Parathyroid adenoma (tissue), 2 donors: Measurements from ENCODE around the gene ITFG1.

Experiments used
- H2AFZ ChIP-seq: fragments of 300-600 bp; sonication (generic); one replicate; pipeline ENCODE4 v1.7.0; 2017; ENCODE audit warnings: antibody characterized with exemption, mild to moderate bottlenecking
- H3K27ac ChIP-seq: fragments of 300-600 bp; sonication (generic); one replicate; pipeline ENCODE4 v1.7.0; 2017
- H3K27me3 ChIP-seq: fragments of 300-600 bp; sonication (generic); one replicate; pipeline ENCODE4 v1.7.0; 2017; ENCODE audit warnings: low read length; ENCODE audit not compliant: control insufficient read depth, insufficient read depth
- H3K36me3 ChIP-seq: fragments of 300-600 bp; sonication (generic); one replicate; pipeline ENCODE4 v1.7.0; 2017; ENCODE audit warnings: low read length; ENCODE audit not compliant: control insufficient read depth, insufficient read depth
- H3K4me1 ChIP-seq: fragments of 300-600 bp; sonication (generic); one replicate; pipeline ENCODE4 v1.7.0; 2017; ENCODE audit warnings: control low read depth
- H3K4me2 ChIP-seq: fragments of 300-600 bp; sonication (generic); one replicate; pipeline ENCODE4 v1.7.0; 2017; ENCODE audit warnings: low read length
- H3K4me3 ChIP-seq: fragments of 300-600 bp; sonication (generic); one replicate; pipeline ENCODE4 v1.7.0; 2017; ENCODE audit warnings: low read depth, low read length
- H3K79me2 ChIP-seq: fragments of 300-600 bp; sonication (generic); one replicate; pipeline ENCODE4 v1.7.0; 2017; ENCODE audit warnings: control low read depth
- H3K9ac ChIP-seq: fragments of 300-600 bp; sonication (generic); one replicate; pipeline ENCODE4 v1.7.0; 2017; ENCODE audit warnings: mild to moderate bottlenecking
- H3K9me3 ChIP-seq: fragments of 300-600 bp; sonication (generic); one replicate; pipeline ENCODE4 v1.7.0; 2017; ENCODE audit warnings: low read length; ENCODE audit not compliant: control insufficient read depth
- CTCF ChIP-seq: fragments of 300-600 bp; sonication (generic); IDR thresholded peaks from one replicate; pipeline ENCODE4 v1.7.0; 2017; ENCODE audit warnings: antibody characterized with exemption, mild to moderate bottlenecking
- donor health status: primary hyperparathyroidism.

Gene ITFG1

GRCh38 chr16:47492428-47493377 lies 31.8 kb upstream of the ITFG1 start:
- H3K79me2 ChIP-seq: peaks cover 20% of the 10 kb centered on the region
- no peak overlapping the region for H2AFZ ChIP-seq
- no peaks in the 10 kb centered on the region for H3K27me3 ChIP-seq
- H3K9ac ChIP-seq: no peak overlapping the region
- no peak for TF ChIP-seq CTCF
- no peak overlapping the region for H3K4me3 ChIP-seq
- no peaks in the 10 kb centered on the region for H3K9me3 ChIP-seq
- no peaks in the 10 kb centered on the region for H3K4me1 ChIP-seq
- no peak overlapping the region for H3K4me2 ChIP-seq
- H3K27ac ChIP-seq: peak overlapping the region; percentile 20
- no peaks in the 10 kb centered on the region for H3K36me3 ChIP-seq

- Histone ChIP-seq H3K4me3 (no peak overlapping the region), H3K9me3 (no peaks in the 10 kb centered on the region), H3K9ac (no peak overlapping the region), H3K36me3 (no peaks in the 10 kb centered on the region), H2AFZ (no peak overlapping the region), H3K4me2 (no peak overlapping the region), H3K4me1 (no peaks in the 10 kb centered on the region), H3K27ac (peak overlapping the region; percentile 20), H3K79me2 (peaks cover 22% of the 10 kb centered on the region), H3K27me3 (no peaks in the 10 kb centered on the region)
- no peak for TF ChIP-seq CTCF
These were observed 31.2 kb upstream of the ITFG1 start for GRCh38 chr16:47492036-47492427.

GRCh38 chr16:47490471-47490870 lies 29.6 kb upstream of the ITFG1 start:
- H3K4me3 ChIP-seq: no peak overlapping the region
- H3K27me3 ChIP-seq: no peaks in the 10 kb centered on the region
- H3K36me3 ChIP-seq: no peaks in the 10 kb centered on the region
- H3K4me1 ChIP-seq: no peaks in the 10 kb centered on the region
- H3K27ac ChIP-seq: no peak overlapping the region
- H3K9ac ChIP-seq: no peak overlapping the region
- TF ChIP-seq CTCF: no peak
- no peak overlapping the region for H3K4me2 ChIP-seq
- H3K79me2 ChIP-seq: peaks cover 22% of the 10 kb centered on the region
- H3K9me3 ChIP-seq: no peaks in the 10 kb centered on the region
- no peak overlapping the region for H2AFZ ChIP-seq

GRCh38 chr16:47488051-47488450 lies 27.2 kb upstream of the ITFG1 start:
- Histone ChIP-seq H3K27ac (no peak overlapping the region), H3K4me2 (no peak overlapping the region), H3K27me3 (no peaks in the 10 kb centered on the region), H3K4me1 (no peaks in the 10 kb centered on the region), H2AFZ (no peak overlapping the region), H3K4me3 (no peak overlapping the region), H3K36me3 (no peaks in the 10 kb centered on the region), H3K79me2 (peaks cover 22% of the 10 kb centered on the region), H3K9me3 (no peaks in the 10 kb centered on the region), H3K9ac (no peak overlapping the region)
- TF ChIP-seq CTCF: no peak

- no peak overlapping the region for H3K9ac ChIP-seq
- TF ChIP-seq CTCF: no peak
- H3K4me3 ChIP-seq: no peak overlapping the region
- H3K4me1 ChIP-seq: no peaks in the 10 kb centered on the region
- no peaks in the 10 kb centered on the region for H3K36me3 ChIP-seq
- H3K4me2 ChIP-seq: no peak overlapping the region
- no peak overlapping the region for H2AFZ ChIP-seq
- H3K9me3 ChIP-seq: no peaks in the 10 kb centered on the region
- H3K27me3 ChIP-seq: no peaks in the 10 kb centered on the region
- peaks cover 22% of the 10 kb centered on the region for H3K79me2 ChIP-seq
- H3K27ac ChIP-seq: no peak overlapping the region
These were observed 26.0 kb upstream of the ITFG1 start for GRCh38 chr16:47486856-47487255.
